ENCODE results near the gene RNF144A. TPM values are rescaled to one million over a fixed set of nuclear protein-coding genes. Genes with fewer than 3 reads are reported as not detected.
"Not testable (repeated sequence)": the region's sequence is repeated elsewhere in the genome, so short reads cannot be mapped to it uniquely, and the experiment has no call there.

Gene RNF144A
- total and polyA plus RNA-seq, 2 experiments from 2014 or later: 2.8 to 14.7 TPM

DNA sequence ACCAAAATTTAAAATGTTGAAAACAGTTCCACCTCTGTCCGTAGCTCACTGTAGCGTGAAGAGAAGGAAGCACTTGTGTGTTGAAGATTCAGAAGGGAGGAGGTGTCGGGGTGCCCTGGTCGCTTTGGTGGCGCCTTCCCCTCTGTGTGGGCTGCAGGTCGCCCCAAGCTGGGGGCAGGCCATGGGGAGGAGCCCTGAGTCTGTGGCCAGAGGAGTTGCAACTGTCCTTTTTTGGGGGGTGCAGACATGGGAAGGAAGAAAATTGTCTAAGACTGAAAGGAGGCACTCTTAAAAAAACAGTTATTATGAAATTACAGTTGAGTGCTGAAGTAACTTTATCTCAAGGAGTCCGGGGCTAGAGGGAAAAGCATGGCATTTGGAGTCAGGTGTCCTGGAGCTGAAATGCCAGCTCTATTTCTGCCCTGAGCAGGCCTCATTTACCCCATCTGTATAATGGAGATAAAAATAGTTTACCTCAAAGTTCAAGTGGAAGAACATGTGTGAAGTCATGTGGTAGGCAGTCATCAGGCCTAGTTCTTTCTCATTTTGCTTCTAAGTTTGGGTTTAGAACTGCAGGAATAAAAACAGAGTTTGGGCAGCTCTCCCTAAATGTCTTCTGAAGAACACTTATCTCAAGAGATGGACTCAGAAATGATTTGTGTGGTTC is 82.1 kb downstream of the RNF144A start (continued):
- TF ChIP-seq, protein P1, sequence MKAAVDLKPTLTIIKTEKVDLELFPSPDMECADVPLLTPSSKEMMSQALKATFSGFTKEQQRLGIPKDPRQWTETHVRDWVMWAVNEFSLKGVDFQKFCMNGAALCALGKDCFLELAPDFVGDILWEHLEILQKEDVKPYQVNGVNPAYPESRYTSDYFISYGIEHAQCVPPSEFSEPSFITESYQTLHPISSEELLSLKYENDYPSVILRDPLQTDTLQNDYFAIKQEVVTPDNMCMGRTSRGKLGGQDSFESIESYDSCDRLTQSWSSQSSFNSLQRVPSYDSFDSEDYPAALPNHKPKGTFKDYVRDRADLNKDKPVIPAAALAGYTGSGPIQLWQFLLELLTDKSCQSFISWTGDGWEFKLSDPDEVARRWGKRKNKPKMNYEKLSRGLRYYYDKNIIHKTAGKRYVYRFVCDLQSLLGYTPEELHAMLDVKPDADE (IDR thresholded peaks at IDR 0.05): no peak
- TF ChIP-seq ZNF331 (CRISPR knock-in tag; IDR thresholded peaks at IDR 0.05; ENCODE audit: low read depth) (no peak), EZH2 (IDR thresholded peaks at IDR 0.05; ENCODE audit: low read depth, unreplicated experiment) (no peak), CTCF (conservative IDR thresholded peaks at IDR 0.05; ENCODE audit: low read depth in 2 of 2) (no peak), STAT1 (IDR thresholded peaks at IDR 0.05; ENCODE audit: unreplicated experiment) (no peak), JUNB (IDR thresholded peaks at IDR 0.05; ENCODE audit: unreplicated experiment) (no peak), CREB1 (CRISPR knock-in tag; IDR thresholded peaks at IDR 0.05; ENCODE audit: low read depth) (no peak), NANOG (IDR thresholded peaks at IDR 0.05; ENCODE audit: borderline replicate concordance) (no peak), ZNF114 (CRISPR knock-in tag; IDR thresholded peaks at IDR 0.05) (no peak), REST (IDR thresholded peaks at IDR 0.05; ENCODE audit: unreplicated experiment) (no peak)

- not testable (repeated sequence) for H3K9me2 ChIP-seq (ENCODE audit: insufficient read depth); H3K27me3 Mint-ChIP-seq (ENCODE audit: insufficient read depth, low read depth, poor library complexity); H3K79me2 ChIP-seq (replicated peaks; ENCODE audit: insufficient read depth); H3K4me3 Mint-ChIP-seq; DNase-seq (ENCODE audit: low spot score); H3K27ac Mint-ChIP-seq; H3K4me2 ChIP-seq; H3K36me3 ChIP-seq (ENCODE audit: insufficient read depth); H3F3A ChIP-seq (replicated peaks; ENCODE audit: low read depth); H3K27me3 ChIP-seq (ENCODE audit: insufficient read depth); H4K20me1 ChIP-seq (replicated peaks; ENCODE audit: insufficient read depth); H3K4me1 ChIP-seq (ENCODE audit: insufficient read depth); H3K27ac ChIP-seq (ENCODE audit: low read depth); H3K36me3 Mint-ChIP-seq (ENCODE audit: low read depth); H3K4me1 Mint-ChIP-seq; H3K4me3 ChIP-seq; H2AFZ ChIP-seq; ATAC-seq; H3K9me3 Mint-ChIP-seq
Measured at GRCh38 chr2:7001395-7001794, 84.2 kb downstream of the RNF144A start.
